Esophagus squamous epithelium (tissue), 4 donors: ENCODE results near the gene MTFP1.

Source experiments
- POLR2A ChIP-seq, 4 donors: fragments of 450-650 bp; IDR thresholded peaks; one replicate each; pipeline ENCODE4 v1.6.1; 2017; ENCODE audit warnings: antibody characterized with exemption in 4 of 4, mild to moderate bottlenecking in 4 of 4, moderate library complexity in 3 of 4
- TF ChIP-seq, protein P1 (sequence below), 6 experiments: fragments of 450-650 bp in 4 of 6; fragments of 200-600 bp in 2 of 6; sonication (generic) in 2 of 6; IDR thresholded peaks; one replicate each; pipeline ENCODE4 v1.5.1; 2016 to 2019; ENCODE audit warnings: antibody characterized with exemption in 6 of 6, mild to moderate bottlenecking in 4 of 6, moderate library complexity in 4 of 6

- no peak for TF ChIP-seq POLR2A (IDR thresholded peaks at IDR 0.05)
- TF ChIP-seq, protein P1, sequence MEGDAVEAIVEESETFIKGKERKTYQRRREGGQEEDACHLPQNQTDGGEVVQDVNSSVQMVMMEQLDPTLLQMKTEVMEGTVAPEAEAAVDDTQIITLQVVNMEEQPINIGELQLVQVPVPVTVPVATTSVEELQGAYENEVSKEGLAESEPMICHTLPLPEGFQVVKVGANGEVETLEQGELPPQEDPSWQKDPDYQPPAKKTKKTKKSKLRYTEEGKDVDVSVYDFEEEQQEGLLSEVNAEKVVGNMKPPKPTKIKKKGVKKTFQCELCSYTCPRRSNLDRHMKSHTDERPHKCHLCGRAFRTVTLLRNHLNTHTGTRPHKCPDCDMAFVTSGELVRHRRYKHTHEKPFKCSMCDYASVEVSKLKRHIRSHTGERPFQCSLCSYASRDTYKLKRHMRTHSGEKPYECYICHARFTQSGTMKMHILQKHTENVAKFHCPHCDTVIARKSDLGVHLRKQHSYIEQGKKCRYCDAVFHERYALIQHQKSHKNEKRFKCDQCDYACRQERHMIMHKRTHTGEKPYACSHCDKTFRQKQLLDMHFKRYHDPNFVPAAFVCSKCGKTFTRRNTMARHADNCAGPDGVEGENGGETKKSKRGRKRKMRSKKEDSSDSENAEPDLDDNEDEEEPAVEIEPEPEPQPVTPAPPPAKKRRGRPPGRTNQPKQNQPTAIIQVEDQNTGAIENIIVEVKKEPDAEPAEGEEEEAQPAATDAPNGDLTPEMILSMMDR (IDR thresholded peaks at IDR 0.05), result no peak
These were observed 32.3 kb upstream of the MTFP1 start for GRCh38 chr22:30393322-30393680.
